Esophagus muscularis mucosa (tissue), 2 donors: ENCODE measurements around the gene SPEF1.

ENCODE experiments used
- POLR2A ChIP-seq: fragments of 450-650 bp; IDR thresholded peaks from one replicate; pipeline ENCODE4 v1.6.1; 2017; ENCODE audit warnings: antibody characterized with exemption, moderate library complexity, mild to moderate bottlenecking, low read depth
- POLR2AphosphoS5 ChIP-seq, 2 donors: sonication (generic); formaldehyde crosslinking; IDR thresholded peaks; one replicate each; pipeline ENCODE4 v1.6.1; 2017; ENCODE audit warnings: antibody characterized with exemption in 2 of 2

GRCh38 chr20:3786665-3787323, 5.5 kb upstream of the SPEF1 start, which contains the start of gene CENPB:
- peak; percentile 42 to 49 for TF ChIP-seq POLR2AphosphoS5 (IDR thresholded peaks at IDR 0.05)
- no peak for TF ChIP-seq POLR2A
